ENCODE results near the gene CTCFL.
A peak's percentile ranks its signal among the peaks of the same experiment; 100 is the strongest.

The CTCFL gene

GRCh38 chr20:57536120-57536708, 11.3 kb upstream of the CTCFL start:
- no peak for DNase-seq

GRCh38 chr20:57535297-57535696, 10.4 kb upstream of the CTCFL start:
- no peak for DNase-seq

- DNase-seq, result no peak
Observed at GRCh38 chr20:57532104-57532503, 7.2 kb upstream of the CTCFL start.

- peak; percentile 35 for DNase-seq
Observed at GRCh38 chr20:57530327-57530981, 5.5 kb upstream of the CTCFL start.

GRCh38 chr20:57529810-57530209, 4.9 kb upstream of the CTCFL start:
- DNase-seq, result no peak

GRCh38 chr20:57529160-57529585, 4.2 kb upstream of the CTCFL start:
- DNase-seq, result no peak

- no peak for DNase-seq
Observed at GRCh38 chr20:57528148-57528547, 3.2 kb upstream of the CTCFL start.

- DNase-seq, result no peak
Observed at GRCh38 chr20:57527728-57528127, 2.8 kb upstream of the CTCFL start.

- DNase-seq, result no peak
Observed at GRCh38 chr20:57526885-57527460, 2.0 kb upstream of the CTCFL start.

- DNase-seq, result no peak
Observed at GRCh38 chr20:57526087-57526884, 1.3 kb upstream of the CTCFL start.

- no peak for DNase-seq
Observed at GRCh38 chr20:57525328-57526086, 567 bp upstream of the CTCFL start.

- DNase-seq, result no peak
Observed at GRCh38 chr20:57523782-57524181, 1.2 kb downstream of the CTCFL start.

- DNase-seq, result no peak
Observed at GRCh38 chr20:57522380-57523140, 2.4 kb downstream of the CTCFL start.

GRCh38 chr20:57517904-57518303, 7.0 kb downstream of the CTCFL start:
- no peak for DNase-seq

- DNase-seq, result no peak
Observed at GRCh38 chr20:57514273-57514751, 10.6 kb downstream of the CTCFL start.

- no peak for DNase-seq
Observed at GRCh38 chr20:57513199-57513598, 11.7 kb downstream of the CTCFL start.

- DNase-seq, result no peak
Observed at GRCh38 chr20:57512432-57512831, 12.5 kb downstream of the CTCFL start.

GRCh38 chr20:57511709-57512108, 13.2 kb downstream of the CTCFL start:
- DNase-seq, result peak; percentile 19

GRCh38 chr20:57509665-57510237, 15.2 kb downstream of the CTCFL start:
- DNase-seq, result no peak

- DNase-seq, result no peak
Observed at GRCh38 chr20:57508831-57509230, 16.1 kb downstream of the CTCFL start.

- DNase-seq, result no peak
Observed at GRCh38 chr20:57508381-57508780, 16.6 kb downstream of the CTCFL start.

GRCh38 chr20:57507477-57507876, 17.5 kb downstream of the CTCFL start:
- peak; percentile 15 for DNase-seq

Measured in DMS79 treated with DMSO at 0.1 percent for 48 hours (cell line).